ENCODE measurements around the gene ALPP.
"Not testable (repeated sequence)": the region's sequence is repeated elsewhere in the genome, so short reads cannot be mapped to it uniquely, and the experiment has no call there.

ALPP gene

DNA sequence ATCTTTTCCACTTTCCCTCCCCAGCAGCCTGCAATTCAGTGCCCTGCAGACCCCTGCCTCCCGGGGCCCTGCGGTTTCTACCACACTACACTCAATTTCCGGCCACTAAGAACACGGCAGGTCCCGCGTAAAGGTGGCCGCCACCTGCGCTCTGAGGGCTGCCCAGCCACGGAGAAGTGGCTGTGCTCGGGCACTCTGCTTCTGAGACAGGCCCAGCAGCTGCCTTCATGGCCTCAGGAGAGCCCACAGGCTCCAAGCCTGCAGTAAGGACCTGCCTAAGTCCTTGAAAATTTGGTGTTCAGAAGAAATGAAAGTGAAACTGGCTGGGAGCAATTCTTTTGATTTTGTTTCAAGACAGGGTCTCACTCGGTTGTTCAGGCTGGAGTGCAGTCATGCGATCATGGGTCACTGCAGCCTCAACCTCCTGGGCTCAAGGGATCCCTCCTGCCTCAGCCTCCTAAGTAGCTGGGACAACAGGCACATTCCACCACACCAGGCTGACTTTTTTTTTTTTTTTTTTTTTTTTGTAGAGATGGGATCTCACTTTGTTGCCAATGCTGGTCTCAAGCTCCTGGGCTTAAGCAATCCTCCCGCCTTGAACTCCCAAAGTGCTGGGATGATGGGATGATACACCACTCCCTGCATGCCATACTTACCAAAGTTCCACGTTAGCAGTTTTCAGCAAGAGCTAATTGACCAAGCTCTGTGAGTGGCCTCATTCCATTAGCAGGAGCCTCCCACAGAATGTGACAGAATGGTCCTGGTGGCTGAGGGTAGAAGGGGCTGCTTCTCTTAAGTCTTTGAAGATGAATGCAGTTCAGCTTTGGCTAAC is 14.6 kb upstream of the ALPP start:
- no peak for DNase-seq (ENCODE audit: low spot score)

- DNase-seq (ENCODE audit: low spot score): not testable (repeated sequence)
These were observed 13.6 kb upstream of the ALPP start for GRCh38 chr2:232364806-232365594.

DNA sequence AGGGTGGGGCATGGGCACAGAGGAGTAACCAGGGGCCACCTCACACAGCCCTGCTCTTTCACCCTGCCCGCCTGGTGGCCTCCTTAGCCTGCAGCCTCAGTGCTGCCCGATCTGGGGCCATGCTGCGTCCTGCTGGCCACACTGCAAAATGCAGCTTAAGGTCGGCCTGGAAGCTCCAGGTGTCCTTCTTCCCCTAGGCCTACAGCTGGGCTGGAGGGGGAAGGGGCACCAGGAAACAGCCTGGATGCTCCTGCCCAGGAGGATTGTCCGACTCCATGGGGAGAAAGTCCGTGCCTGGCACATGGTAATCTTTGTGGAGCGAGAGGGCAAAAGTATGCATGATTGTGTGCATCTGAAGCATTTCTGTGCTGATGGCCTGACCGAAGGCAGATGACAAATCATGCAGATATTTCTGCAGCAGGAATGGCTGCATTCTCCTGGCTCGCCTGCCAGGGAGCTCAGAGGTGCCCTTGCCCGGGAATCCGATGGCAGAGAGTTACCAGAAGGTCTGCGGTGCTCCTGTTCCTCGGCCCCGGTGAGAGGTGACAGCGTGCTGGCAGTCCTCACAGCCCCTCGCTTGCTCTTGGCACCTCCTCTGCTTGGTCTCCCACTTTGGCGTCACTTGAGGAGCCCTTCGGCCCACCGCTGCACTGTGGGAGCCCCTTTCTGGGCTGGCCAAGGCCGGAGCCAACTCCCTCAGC is 12.8 kb upstream of the ALPP start:
- DNase-seq (ENCODE audit: low spot score): peak; percentile 75

DNA sequence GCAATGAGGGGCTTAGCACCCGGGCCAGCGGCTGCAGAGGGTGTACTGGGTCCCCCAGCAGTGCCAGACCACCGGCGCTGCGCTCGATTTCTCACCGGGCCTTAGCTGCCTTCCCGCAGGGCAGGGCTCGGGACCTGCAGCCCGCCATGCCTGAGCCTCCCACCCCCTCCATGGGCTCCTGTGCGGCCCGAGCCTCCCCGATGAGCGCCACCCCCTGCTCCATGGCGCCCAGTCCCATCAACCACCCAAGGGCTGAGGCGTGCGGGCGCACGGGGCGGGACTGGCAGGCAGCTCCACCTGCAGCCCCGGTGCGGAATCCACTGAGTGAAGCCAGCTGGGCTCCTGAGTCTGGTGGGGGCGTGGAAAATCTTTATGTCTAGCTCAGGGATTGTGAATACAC is 12.1 kb upstream of the ALPP start:
- DNase-seq (ENCODE audit: low spot score): not testable (repeated sequence)

GRCh38 chr2:232367016-232367415 is 11.5 kb upstream of the ALPP start:
- DNase-seq (ENCODE audit: low spot score): no peak

DNA sequence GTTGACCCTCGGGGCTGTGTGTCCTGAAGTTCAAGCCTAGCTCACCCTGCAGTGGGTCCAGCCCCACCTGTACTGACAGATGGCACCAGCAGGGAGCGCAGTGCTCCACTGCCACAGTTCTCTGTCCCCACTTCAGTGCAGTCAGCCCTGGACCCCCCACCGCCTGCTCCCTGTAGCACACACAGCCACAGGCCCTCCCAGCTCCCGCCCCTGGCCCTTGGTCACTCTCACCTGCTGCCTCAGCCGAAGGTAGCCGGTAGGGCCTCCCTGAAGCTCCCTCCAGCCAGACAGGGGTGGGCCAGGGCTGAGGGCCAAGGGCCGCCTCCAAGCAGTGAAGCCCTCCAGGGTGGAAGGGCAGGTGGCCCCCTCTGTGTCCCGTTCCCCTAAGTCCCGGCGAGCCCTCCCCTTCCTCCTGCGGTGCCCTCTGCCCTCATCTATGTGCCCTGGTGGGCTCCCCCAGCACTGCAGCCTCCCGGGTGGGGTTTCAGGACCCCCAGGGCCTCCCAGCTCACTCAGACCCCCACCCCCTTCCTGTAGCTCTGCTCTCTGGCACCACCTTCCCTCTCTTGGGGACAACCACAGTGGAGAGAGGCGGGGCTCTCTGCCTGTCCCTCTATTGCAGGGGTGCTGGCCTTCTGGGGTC is 10.8 kb upstream of the ALPP start:
- peak; percentile 74 for DNase-seq (ENCODE audit: low spot score)

- DNase-seq (ENCODE audit: low spot score): no peak
These were observed 10.2 kb upstream of the ALPP start for GRCh38 chr2:232368311-232368731.

DNA sequence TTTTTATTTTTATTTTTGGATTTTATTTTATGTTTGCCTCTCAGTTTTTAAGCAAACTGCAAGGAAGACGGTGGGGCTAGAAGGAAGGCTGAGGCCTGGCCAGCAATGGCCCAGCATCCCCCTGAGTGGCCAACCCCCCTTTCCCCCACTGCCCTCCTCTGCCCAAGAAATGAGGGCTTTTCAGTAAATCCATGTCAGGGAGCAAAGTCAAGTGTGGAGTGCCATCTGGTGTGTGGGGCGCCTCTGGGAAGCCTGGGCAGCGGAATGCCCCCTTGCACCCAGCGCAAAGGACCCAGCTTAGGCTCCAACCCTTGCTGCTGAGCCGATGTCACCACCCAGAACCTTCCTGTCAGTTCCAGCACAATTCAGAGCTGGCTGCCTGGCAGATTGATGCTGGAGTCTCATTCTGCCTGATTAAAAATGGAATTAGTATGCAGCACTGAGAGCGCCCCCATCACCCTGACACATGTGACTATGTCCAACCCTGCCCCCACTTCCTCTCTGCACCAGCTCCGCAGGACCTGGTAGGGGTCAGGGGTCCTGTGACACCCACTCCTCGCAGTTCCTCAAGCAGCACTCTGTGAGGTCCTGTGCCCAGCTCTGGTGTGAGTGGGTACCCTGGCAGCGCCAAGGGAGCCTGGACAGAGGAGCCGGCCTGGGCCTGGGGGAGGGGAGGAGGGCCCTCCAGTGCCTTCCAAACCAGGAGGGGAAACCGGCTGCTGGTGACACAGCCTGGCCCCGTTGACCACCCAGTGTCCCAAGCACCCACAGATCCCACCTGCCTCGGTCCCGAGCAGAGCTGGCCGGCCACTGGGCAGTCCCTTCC is 9.2 kb upstream of the ALPP start:
- DNase-seq (ENCODE audit: low spot score): no peak

GRCh38 chr2:232370007-232370406 is 8.5 kb upstream of the ALPP start:
- DNase-seq (ENCODE audit: low spot score): not testable (repeated sequence)

GRCh38 chr2:232372231-232373208 is 6.0 kb upstream of the ALPP start:
- DNase-seq (ENCODE audit: low spot score): peak; percentile 1

DNA sequence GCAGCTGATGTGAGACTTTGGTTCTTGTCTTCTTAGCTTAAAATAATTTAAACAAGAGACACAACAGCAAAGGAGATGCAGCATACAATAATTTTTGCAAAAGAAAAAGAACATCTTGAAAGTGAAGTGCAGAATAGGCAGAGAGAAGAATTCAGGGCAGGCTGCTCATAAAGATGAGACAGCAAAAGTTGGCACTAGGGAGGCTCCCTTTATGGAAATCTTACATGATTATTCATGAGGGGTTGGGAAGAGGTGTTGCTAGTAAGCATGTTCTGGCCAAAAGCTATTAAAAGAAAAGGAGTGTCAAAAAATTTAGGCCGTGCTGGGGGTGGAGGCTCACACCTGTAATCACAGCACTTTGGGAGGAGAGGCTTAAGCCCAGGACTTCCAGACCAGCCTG is 4.2 kb upstream of the ALPP start:
- DNase-seq (ENCODE audit: low spot score): peak; percentile 2

GRCh38 chr2:232375164-232375563 is 3.4 kb upstream of the ALPP start:
- peak; percentile 30 for DNase-seq (ENCODE audit: low spot score)

- peak; percentile 11 for DNase-seq (ENCODE audit: low spot score)
These were observed 2.3 kb upstream of the ALPP start for GRCh38 chr2:232376260-232376659.

DNA sequence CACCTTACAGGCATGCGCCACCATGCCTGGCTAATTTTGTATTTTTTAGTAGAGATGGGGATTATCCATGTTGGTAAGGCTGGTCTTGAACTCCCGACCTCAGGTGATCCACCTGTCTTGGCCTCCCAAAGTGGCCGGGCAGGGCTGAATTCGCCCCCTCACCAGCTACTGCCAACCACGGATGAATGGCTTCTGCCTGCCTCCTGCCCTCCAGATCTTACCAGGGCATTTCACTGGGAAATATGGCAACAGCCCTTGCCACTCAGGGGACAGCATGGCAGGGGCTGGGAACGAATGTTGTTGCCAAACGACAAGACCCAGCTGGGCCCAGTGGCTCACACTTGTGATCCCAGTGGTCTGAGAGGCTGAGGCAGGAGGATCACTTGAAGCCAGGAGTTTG is 1.8 kb upstream of the ALPP start:
- DNase-seq (ENCODE audit: low spot score): no peak

GRCh38 chr2:232377319-232377718 is 1.2 kb upstream of the ALPP start:
- no peak for DNase-seq (ENCODE audit: low spot score)

DNA sequence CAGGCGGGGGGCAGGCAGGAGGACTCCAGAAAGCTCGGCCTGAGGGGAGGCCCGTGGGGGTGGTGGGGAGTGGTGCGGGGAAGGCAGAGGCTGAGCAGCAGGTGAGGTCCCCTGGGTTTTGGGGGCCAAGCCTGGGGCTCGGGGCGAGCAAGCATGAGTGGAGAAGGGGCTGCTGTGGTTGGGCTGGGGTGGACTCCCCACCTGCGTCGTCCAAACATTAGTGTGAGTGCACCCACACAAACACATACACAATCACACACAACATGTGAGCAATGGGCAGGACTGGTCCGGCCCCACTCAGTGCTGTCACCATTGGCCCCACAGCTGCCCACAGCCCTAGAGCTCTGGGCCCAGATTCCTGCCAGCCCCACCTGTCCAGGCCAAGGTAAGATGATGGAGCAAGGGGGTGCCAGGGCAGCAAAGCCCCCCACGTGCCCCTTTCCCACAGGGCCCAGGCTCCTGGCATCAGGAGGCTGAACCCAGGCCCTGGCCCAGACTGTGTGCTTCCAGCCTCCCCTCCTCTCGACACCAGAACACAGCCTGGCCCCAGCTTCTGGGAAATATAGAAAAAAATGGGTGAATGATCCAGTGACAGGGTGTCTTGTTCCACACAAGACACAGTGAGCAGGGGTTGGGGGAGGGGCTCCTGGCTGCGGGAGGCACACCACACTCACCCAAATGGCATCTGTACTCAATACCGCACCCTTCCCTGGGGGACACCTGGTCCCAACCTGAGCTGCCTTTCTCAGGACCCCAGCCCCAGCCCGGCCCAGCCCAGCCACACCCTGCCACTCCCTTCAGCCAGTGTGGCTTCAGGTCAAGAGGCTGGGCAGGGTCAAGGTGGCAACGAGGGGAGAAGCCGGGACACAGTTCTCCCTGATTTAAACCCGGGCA is 463 bp upstream of the ALPP start:
- DNase-seq (ENCODE audit: low spot score): peak; percentile 5

- peak; percentile 7 for DNase-seq (ENCODE audit: low spot score)
These were observed 1.3 kb downstream of the ALPP start for GRCh38 chr2:232379610-232380590.
